ENCODE measurements around the gene BDH2.

- TF ChIP-seq, protein P1, sequence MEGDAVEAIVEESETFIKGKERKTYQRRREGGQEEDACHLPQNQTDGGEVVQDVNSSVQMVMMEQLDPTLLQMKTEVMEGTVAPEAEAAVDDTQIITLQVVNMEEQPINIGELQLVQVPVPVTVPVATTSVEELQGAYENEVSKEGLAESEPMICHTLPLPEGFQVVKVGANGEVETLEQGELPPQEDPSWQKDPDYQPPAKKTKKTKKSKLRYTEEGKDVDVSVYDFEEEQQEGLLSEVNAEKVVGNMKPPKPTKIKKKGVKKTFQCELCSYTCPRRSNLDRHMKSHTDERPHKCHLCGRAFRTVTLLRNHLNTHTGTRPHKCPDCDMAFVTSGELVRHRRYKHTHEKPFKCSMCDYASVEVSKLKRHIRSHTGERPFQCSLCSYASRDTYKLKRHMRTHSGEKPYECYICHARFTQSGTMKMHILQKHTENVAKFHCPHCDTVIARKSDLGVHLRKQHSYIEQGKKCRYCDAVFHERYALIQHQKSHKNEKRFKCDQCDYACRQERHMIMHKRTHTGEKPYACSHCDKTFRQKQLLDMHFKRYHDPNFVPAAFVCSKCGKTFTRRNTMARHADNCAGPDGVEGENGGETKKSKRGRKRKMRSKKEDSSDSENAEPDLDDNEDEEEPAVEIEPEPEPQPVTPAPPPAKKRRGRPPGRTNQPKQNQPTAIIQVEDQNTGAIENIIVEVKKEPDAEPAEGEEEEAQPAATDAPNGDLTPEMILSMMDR (IDR thresholded peaks at IDR 0.05; ENCODE audit: extremely low read depth in 1 of 2, insufficient read depth in 1 of 2, low read depth in 1 of 2, low read length in 2 of 2), result no peak
- no peak for TF ChIP-seq POLR2A (IDR thresholded peaks at IDR 0.05; ENCODE audit: low read depth, low read length)
- no peak for TF ChIP-seq POLR2AphosphoS5 (IDR thresholded peaks at IDR 0.05; ENCODE audit: insufficient read depth, low read depth, low read length)
- no peak for TF ChIP-seq EZH2 (IDR thresholded peaks at IDR 0.05; ENCODE audit: borderline replicate concordance, low read depth, low read length, severe bottlenecking)
- no peak for TF ChIP-seq MAX (IDR thresholded peaks at IDR 0.05; ENCODE audit: insufficient read depth, insufficient read length)
- no peak for TF ChIP-seq FOS (IDR thresholded peaks at IDR 0.05; ENCODE audit: borderline replicate concordance, insufficient read depth, low read length)
- TF ChIP-seq MYC (IDR thresholded peaks at IDR 0.05; ENCODE audit: low read depth, low read length), result no peak
- no peak for TF ChIP-seq GATA2 (IDR thresholded peaks at IDR 0.05; ENCODE audit: insufficient read depth, insufficient read length, low read depth, low read length)
Measured at GRCh38 chr4:103095080-103095479, 4.6 kb downstream of the BDH2 start.
